Measurements from ENCODE around the gene TMTC2. TPM values are rescaled to one million over a fixed set of nuclear protein-coding genes. Genes with fewer than 3 reads are reported as not detected.
"Not testable (repeated sequence)": the region's sequence is repeated elsewhere in the genome, so short reads cannot be mapped to it uniquely, and the experiment has no call there.

TMTC2 gene
- total RNA-seq, 1 donor from 2014 or later = 22.9 TPM

DNA sequence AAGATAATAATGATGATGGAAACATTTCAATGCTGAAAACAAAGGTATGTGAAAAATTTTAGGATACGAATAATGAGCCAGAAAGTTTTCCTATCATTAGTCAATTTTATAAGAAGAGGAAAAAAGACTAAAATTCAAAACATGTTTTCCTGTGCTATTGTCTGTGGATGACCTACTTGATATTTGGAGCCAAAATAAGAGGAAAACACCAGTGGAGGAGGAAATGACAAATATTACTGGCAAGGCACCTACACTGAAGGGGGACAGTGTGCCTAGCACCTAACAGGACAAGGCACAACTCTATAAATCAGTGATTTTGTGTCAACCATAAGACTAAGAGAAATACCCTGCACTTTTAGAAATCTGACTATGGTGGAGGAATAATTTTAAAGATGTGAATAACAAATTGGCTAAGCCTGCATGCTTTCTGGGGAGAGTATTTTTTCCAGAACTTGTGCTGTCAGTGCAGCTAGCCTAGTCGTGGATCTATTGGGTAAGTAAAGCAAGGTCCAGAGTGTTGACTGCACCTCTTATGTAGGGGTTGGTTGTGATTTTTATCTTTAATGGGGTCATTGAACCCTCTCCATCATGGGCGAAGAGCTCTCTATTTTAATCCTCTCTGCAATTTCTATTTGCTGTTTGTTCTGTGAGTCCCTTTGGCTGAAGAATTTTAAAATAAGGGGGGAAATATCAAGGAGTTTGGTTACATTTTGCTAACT lies 398.0 kb downstream of the TMTC2 start:
- DNase-seq = no peak

DNA sequence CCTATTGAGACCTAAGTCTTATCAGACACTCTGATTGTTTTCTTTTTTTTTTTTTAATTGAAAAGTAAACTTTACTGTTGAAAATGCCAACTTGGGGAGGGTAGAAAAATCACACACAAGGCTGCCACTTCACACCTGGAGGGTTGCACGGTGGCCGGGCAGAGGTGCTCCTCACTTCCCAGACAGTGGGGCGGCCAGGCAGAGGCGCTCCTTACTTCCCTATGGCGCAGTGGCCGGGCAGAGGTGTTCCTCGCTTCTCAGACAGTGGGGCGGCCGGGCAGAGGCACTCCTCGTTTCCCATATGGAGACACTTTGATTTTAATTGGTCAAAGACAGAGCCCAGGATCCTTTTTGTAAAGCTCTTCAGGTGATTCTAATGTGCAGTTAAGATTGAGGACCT lies 399.3 kb downstream of the TMTC2 start:
- DNase-seq = no peak

DNA sequence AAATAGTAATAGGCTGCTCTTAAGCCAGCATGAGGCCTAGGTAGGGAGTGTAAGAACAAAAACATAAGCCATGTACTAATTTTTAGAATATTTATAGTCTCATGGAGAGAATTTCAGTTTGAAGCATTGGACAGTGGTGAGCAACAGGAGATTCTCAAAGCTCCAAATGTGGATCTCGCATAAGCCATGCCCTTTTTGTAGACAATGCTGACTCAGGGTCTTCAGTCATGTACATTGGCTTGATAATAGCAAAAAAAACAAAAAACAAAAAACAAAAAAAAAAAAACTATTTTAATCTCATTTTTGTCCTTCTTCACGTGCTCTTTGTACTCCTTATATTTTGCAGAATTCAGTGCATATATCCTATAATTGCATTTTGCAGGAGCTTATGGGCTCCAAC lies 402.9 kb downstream of the TMTC2 start:
- DNase-seq = no peak

DNA sequence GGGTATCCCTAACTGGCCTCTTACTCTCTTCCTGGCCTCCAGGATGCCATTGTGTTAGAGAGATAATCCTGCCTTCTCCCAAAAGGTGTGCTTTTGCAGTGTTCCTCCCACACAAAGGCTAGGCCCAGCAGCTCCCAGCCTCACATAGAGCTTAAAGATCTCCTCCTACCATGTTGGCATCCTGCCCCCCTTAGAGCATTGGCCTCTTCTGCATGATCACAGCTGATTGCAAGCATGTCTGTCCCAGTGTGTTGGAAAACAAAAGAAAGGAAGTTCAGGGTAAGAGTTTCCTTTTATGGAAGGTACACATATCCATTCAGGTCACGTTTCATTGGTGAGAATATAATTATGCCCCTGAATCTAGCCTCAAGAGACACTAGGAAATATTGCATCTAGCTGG lies 405.4 kb downstream of the TMTC2 start:
- DNase-seq = no peak

DNA sequence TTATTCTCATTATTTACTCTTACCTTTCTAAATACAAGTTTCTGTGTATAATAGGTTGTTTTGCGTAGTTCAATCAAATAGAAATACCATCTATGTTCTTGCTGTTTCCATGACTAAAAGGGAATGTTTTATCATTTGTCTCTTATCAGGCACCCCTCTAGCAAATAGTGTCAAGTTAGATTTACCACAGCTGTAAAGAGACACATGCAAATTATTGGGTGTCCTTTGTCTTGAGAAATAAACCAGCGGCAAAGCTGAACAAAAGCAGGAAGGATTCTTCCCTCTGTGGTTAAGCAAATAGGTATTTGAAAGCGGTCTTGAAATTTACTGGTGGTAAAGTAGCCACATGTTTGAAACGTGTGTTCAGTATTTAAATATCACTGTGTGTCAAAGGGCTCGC lies 405.9 kb downstream of the TMTC2 start:
- no peak for DNase-seq

DNA sequence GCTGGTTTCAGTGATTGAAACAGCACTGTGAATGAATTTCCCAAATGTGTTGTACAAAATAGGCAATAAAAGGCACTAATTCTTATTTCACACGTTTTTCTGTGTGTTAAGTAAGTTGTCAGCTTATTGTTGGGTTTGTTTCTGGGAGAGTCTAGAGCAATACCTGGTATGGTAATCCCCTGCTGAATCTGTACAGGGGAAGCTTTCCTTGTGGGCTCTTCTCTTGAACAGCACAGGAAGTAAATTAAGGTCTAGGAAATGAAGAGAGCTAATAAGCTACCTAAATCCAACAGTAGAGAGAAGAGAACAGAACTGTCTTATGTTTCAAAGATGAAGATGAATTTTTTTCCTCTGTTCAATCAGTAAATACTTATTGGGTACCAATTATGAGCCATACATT lies 406.7 kb downstream of the TMTC2 start:
- DNase-seq = no peak

DNA sequence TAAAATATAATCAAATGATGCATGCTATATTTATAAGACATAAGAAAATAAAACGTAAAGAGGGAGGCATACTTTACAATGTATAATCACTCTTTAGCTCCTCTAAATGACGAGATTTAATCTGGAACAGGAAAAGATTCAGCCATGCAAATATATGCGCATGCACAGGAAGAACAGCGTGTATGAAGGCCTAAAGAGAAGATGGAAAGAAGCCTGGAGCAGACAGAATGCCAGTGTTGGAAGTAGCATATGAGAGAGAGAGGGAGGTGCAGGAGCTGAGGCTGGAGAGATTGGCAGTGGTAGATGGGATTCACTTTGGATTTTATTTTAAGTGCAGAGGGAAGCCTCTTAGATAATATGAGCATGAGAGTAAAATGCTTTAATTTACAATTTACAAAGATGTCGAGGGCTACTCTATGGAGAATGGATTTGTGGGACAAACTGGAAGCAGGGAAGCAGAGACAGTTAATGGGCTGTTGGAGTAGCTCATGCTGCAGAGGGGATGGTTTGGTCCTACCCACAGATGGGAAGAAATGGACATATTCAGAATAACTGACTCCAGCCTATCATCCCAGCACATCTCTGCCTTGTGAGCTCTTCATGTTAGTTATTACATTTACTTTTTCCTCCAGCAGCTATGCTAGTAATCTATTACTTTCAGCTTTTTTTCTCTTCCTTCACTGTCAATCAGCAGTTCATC lies 411.1 kb downstream of the TMTC2 start:
- DNase-seq = no peak

DNA sequence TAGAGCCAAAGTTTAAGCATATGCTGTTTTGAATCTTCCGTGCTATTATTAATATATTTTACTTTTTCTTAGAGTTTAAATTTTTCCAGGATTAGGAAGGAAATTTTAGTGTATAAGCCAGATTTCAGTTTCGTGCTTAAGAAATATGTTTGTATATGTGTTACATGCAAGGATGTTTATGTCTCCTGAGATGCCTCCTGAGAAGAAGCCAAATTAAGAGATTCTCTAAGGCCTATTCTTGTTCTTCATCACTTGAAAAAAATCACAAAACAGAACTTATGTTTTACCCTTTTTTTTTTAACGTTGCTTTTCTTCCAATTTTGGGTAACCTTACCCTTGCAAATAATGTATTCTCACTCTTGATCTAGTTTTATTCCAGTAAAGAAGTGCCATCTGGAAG lies 412.7 kb downstream of the TMTC2 start:
- no peak for DNase-seq

DNA sequence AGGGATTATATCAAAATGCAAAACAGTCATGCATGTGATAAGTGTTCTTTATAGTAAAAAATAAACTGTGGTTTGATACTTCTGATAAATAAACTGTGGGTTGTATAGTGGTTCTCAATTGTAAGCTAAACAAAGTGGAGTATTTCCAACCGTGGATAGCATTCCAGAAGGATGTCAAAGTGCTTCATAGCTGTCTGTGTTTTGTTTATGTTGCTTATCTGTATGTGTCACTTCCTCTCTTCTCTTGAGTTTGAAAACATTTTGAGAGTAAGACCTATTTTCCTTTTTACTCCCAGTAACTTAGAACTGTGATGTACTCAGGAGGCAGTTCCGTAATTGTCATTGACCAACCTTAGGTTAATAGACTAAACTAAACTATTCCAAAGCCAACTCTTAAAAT lies 415.8 kb downstream of the TMTC2 start:
- no peak for DNase-seq

DNA sequence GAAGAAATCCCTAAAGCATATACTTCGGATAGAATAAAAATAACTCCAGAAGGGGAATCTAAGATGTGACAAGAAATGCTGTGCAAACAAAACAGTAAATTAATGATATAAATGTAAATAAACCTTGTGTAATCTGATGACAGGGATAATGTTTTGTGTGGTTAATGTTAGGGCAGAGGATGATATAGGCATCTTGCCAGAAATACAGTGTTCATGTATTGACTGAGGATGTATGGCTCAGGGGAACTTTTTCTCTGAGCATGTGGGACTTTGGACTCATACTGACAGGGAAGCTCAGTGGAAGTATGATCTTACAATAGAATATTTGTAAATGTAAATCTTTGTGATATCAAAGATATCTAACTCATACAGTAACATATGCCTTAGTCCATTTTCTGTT lies 420.2 kb downstream of the TMTC2 start:
- DNase-seq = no peak

DNA sequence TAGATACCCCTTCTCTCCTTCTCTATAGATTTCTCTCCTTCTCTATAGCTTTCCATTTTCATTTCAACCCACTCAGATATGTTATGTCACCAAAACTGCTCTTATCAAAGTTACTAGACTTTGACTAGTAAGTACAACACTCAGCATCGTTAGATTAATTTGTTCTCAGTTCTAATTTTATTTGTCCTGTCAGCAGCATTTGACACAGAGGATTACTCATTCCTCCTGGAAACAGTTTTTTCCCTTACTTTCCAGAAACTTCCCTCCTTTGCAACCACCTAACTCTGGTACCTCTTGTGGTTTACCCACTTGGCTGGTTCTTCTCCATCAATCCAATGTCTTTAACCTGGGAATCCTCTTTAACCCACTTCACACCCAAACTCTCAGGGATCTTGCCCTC lies 423.7 kb downstream of the TMTC2 start:
- no peak for DNase-seq

DNA sequence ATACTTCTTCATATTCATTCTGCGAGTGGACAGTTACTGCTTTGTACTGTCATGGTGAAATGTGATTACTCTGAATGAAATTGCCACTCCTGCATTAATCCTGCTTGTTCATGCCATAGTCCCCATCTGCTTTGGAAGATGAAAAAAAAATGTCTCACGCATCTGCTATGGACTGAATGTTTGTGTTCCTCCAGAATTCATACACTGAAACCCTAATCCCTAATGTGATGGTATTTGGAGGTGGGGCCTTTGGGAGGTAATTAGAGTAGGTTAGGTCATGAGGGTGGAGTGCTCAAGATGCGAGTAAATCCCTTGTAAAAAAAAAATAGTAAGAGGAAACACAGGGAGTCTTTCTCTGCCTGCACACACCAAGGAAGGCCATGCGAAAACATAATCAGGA lies 427.2 kb downstream of the TMTC2 start:
- no peak for DNase-seq

DNA sequence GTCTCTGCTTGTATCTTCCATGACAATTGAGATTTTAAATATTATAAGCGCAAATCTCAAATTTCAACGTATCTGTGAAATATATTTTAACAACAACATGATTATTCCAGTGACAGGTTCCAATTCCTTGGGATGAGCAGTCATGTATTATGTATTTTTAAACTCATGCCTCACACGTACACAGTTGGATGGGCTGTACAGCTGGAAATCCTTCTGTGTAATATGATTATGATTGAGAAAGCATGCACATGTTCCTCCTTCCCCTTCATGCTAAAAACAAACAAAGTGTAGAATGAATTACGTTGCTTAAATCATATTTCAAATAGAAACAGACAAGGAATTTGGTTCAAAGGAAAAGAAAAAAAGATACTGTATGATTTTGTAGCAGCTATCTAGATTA lies 428.3 kb downstream of the TMTC2 start:
- no peak for DNase-seq

DNA sequence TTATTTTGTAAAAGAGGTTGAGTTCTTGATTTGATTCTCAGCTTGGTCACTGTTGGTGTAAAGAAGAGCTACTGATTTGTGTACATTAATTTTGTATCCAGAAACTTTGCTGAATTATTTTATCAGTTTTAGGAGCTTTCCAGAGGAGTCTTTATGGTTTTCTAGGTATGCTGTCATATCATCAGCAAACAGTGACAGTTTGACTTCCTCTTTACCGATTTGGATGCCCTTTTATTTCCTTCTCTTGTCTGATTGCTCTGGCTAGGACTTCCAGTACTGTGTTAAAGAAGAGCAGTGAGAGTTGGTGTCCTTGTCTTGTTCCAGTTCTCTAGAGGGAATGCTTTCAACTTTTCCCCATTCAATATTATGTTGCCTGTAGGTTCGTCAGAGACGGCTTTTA lies 431.2 kb downstream of the TMTC2 start:
- DNase-seq = not testable (repeated sequence)

DNA sequence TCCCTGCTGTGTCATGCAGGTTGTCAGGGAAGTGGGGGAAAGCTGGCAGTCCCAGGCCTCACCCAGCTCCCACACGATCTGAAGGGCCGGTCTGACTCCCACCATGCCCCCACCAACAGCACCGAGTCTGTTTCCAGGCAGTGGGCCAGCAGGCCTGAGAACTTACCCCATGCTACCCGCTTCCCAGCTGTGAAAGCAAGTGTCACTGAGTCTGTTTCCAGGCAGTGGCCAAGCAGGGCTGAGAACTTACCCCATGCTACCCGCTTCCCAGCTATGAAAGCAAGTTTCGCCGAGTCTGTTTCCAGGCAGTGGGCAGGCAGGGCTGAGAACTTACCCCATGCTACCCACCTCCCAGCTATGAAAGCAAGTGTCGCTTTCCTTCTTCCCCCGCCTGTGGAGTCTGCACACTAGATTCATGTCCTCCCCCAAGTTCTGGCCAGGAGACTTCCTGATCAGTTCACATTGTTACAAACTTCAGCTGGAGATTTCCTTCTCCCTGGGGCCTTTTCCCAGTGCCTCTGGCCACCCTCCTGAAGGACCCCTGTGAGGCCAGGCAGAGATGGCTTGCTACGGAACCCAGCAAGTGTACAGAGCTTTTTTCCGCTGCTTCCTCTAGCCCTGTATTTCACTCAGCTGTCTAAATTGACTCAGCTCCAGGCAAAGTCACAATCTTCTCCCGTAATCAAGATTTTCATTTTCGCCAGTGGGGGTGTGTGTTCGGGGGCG lies 435.4 kb downstream of the TMTC2 start:
- DNase-seq = no peak

DNA sequence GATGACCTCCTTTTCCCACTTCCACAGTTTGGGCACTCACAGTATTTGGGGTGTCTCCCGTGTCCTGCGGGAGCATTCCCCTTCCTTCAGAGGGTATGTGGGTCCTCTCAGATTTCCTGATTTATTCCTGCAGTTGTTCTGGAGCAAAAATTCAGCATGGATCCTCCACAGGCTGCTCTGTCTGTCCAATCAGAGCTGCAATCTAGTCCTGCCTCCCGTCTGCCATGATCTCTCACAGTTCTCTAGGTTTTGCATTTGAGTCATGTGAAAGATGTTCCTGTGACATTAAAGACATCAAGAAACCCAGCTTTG lies 435.9 kb downstream of the TMTC2 start:
- peak; percentile 26 for DNase-seq

DNA sequence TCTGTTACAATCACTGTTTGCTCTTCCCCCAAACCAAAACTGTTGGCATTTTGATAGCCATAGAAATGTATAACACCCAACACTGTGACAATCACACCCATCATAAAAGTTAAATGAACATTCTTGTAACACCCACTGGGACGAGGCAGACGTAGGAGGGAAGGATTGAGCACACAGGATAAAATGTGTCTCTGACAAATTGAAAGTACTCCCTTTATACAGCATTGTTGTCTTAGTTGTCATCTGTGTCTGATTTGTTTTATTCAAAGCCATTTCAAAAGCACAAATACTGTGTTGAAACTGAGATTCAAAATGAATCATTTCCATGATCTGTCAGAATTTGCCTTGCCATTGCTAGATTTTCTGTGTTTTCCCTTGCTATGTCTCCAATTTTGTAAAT lies 436.3 kb downstream of the TMTC2 start:
- no peak for DNase-seq

DNA sequence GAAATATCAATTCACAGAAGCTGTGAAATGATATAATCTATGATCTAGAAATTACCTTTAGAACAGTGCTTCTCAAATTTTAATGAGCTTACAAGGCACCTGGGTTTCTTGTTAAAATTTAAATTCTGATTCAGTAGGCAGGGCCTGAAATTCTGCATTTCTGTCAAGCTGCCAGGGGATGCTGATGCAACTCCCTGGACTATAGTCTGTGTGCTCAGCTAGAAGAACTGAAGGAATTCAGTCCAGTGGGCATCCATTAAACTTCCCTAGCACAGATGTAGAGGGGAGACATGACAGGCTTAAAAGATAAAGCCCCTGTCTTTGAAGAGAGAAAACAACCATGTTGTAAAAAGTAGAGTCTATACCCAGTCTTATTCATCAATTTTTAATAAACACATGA lies 441.8 kb downstream of the TMTC2 start:
- DNase-seq = no peak

DNA sequence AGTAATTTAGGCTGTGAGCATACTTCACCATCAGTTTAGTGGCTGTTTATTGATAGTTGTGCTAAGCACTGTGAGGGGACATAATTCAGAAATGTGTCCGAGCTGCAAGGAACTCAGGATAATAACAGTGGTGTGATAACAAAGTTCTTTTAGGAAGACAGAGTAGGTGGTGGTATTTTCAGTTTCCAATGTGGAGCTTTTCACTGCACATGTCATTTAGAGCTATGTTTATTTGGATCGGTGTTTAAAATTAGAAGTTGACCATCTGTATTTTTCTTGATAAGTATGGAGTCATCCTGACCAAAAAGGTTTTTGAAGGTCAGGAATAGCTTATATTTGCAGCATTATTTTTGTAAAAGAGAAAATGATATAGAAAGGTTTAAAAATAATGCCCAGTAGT lies 443.5 kb downstream of the TMTC2 start:
- DNase-seq = no peak

DNA sequence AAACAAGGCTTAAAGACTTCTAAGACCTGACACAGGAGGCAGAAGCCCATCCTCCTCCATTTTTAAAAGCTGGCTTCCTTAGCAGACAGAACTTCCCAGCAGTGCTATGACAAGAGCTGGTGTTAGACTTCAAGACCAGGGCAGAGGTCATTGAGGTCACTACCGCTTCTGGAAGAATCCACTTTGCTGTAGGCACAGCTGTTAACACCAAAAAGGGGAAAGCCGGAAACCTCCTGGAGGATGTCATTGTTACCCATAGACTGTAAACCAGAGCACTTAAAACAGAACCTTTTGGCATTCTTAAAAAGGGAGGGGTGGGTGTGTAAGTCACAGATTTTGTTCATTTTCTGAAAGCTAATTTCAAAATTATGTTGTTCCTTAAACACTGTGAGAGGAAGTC lies 445.7 kb downstream of the TMTC2 start:
- no peak for DNase-seq

DNA sequence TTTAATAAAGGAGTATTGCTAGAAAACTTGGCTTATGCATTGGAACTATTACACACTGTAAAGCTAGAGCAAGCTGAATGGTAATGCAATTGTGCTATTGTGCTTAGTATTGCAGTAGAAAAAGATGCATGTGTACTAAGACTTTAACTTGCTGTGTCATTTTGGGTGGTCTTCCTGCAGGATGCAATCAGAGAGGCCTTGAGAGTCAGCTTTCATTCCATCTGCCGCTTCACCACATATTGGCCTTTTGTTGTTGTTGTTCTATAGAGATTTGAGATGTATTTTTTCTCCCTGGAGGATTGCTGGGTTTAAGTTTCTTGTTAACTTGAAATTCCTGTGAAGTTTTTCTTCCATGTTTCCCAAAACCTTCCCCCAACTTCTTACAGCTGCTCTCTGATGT lies 449.7 kb downstream of the TMTC2 start:
- no peak for DNase-seq

DNA sequence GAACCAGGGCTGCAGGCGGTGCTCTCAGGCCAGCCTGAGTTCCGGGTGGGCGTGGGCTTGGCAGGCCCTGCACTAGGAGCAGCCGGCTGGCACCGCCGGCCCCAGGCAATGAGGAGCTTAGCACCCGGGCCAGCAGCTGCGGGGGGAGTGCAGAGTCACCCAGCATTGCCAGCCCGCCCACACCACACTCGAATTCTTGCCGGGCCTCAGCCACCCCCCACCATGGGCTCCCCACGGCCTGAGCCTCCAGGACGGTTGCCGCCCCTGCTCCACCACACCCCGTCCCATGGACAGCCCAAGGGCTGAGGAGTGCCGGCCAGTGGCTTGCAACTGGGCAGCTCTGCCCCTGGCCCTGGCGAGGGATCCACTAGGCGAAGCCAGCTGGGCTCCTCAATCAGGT lies 453.4 kb downstream of the TMTC2 start:
- DNase-seq = no peak

DNA sequence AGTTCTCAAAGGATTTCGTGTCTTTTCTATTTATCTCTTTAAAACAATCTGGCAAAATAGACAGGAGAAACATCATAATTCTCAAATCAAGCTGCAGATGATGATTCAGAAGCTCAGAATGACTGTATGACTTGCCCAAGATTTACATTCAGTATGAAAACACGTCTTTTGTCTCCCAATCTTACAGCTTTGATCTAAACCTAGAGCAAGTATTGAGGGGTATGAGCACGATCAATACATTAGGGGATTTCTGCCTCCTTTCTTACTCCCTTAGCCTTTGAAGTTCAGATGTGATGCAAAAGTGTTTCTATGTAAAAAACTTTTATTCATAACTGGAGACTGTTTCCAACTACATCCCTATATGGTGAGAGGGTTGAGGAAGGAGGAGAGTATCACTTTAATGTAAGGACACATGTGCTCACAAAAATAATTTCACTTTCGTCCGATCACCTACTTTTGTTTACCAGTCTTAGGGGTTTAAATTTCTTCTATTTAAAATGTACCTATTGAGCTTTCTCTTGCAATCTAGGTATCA lies 454.8 kb downstream of the TMTC2 start:
- DNase-seq = no peak

DNA sequence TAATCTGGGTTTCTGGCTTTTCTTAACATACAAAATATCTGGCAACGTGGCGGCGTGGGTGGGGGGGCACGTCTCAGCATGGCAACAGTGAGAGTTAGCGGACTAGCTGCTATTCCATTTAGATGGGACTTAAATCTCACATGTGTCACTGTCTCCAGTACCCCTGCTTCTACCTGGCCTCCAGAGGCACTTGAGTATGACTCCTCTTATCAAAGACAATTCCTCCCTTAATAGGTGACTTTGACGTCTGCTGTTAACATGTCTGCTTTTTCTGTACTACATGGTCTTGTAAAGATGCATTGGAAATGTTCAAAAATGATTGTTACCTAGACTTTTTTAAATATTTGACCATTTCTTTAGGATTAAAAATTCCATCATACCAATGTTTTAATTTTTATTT lies 456.2 kb downstream of the TMTC2 start:
- no peak for DNase-seq
